CD4-positive, alpha-beta T cell treated with Interleukin-6 for 4 hours (primary cell): ENCODE results near the gene NXPH1.

Experiments
- DNase-seq: peaks from one replicate; pipeline ENCODE4 v3.0.0-alpha.2; 2020; ENCODE audit warnings: mixed read lengths

NXPH1 gene

DNA sequence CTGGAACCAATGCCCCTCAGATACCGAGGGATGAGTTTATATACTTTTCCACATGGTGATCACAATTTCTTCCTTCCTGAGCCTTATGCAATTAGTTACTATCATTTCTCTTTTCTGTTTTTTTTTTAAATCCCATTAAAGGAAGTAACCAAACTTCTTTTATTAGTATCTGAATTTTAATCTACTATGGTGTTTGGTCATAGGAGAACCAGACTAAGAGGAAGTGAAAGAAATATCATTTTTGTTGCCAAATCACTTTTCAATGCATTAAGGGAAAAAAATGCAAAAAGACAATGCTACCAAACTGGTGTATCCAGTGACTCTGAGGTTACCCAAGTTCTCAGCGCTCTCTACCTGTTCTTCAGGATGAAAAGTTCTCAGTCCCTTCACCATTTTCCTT is 167.7 kb downstream of the NXPH1 start:
- no peak for DNase-seq

DNA sequence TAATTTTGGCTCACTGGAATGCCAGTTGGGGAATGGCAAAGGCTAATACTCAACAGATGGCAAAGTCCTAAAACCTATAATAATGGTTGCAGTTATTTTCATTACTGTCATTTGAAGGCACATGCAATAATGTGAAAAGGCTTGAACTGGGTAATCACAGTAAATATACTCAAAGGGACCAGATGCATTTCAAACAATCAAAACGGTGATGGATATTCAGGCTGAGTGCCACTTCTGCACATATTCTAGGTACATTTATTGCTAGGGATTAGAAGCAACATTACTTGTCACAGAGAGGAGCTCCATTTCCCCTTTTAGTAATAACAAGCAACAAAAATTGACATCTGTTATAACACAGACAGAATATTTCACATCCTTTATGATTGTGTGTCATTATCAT is 171.8 kb downstream of the NXPH1 start:
- no peak for DNase-seq

DNA sequence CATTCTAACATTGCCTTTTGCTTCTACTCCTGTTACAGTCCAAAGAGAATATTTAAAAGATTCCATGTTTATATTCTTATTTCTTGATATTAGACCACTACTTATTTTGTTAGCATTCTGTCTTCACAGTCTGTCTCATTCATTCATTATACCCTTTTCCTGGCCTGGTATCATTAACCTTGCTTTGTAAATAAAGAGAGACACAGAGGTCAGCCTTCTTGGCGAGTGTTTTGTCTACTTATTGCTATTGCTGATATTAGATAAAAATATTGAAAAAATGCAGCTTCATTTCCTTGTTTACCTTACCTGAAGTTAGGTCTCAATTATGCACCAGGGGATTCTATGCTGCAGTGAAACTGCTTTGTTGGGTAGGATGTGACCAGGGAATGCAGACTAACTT is 179.2 kb downstream of the NXPH1 start:
- no peak for DNase-seq

DNA sequence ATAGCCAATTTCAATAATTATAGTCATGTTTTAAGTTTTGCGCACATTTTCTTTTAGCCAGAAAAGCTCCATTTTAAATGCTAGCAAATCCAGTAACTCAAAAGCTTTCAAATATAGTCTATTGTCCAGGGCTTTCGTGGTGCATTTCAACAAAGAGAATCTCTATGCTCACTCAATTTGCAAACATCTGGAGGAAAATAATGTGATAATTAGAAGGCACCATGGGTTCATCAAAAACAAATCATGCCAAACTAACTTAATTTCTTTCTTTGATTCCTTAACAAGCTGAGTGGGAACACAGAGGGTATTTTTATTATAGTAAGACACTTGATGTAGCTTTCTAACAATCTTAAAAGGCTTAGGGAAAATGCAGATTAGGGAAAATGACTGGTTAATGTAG is 179.8 kb downstream of the NXPH1 start:
- no peak for DNase-seq

DNA sequence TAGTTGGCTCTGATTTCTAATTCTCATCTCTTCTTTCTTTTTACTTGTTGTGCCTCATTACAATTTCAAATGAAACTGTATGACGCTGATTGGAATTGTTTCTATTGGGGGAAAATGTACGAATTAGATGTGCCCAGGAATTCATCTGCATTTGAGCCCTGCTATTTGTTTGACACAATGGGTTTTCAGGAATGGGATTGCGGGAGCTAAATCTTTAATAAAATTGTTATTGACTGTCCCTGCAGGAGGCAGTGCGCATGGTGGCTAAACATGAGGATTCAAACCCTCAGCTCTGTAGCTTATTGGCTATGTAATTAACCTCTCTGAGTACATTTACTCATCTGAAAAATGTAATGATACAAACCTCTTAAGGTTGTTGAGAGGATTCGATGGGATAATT is 181.6 kb downstream of the NXPH1 start:
- no peak for DNase-seq

DNA sequence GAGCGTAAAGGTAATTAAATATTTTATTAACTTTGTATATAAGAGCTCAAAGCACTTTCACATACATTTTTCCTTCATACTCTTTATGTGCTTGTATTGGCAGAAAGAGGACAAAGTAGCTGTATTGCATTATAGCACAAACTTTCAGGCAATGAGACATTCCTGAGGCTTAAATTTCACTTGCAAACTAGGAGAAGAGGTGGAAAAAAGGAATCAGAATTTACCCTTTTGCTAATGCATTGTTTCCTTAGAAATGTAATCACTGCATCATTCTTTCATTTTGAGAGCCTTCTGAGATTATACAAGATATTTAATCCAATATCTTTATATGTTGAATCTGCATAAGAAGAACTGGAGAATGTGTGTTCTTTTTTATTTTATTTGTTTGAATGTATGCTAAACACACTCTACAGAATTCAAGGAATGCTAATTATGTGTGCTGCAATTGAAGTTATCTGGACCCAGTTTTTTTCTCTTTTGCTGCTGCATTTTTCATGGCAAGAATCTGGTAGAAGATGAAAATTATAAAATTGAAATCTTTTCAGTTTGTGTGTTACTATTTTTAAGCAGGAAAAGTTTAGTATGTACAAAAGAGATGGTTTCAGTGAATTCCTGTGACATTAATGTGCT is 185.1 kb downstream of the NXPH1 start:
- DNase-seq, result no peak

DNA sequence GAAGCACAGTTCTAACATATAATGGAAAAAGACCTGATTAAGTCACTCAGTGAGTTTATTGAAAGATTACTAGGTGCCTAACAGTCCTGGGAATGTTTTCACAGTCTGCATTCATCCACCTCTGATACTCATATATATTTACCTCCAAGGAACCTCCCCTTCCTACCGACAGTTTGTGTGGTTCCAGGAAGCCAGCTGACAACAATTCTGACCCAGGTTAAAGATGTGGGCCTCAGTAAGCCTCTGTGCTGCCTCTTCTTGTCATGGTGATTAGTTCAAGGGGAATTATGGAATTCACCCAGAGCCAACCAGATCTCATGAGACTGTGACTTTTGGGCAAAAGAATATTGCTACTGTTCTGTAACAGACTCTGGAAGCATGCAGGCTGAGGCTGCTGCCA is 186.8 kb downstream of the NXPH1 start:
- no peak for DNase-seq

DNA sequence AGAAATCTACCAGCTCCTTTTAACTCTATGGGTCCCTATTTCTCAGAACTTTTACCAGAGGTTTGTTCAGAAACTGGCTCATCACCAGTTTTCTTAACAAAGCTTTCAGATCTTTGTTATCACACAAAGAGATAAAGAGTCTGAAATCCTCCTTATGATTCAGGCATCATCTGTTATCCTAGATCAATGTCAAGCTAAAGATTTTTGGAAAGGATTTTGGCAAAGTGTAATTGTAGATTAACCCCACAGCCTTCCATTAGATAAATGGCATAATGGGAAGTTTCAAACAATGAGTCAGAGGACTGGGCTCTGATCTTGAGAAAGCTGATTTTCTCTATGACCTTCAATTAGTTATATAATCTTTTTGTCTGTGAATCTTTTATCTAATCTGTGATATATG is 192.2 kb downstream of the NXPH1 start:
- no peak for DNase-seq

DNA sequence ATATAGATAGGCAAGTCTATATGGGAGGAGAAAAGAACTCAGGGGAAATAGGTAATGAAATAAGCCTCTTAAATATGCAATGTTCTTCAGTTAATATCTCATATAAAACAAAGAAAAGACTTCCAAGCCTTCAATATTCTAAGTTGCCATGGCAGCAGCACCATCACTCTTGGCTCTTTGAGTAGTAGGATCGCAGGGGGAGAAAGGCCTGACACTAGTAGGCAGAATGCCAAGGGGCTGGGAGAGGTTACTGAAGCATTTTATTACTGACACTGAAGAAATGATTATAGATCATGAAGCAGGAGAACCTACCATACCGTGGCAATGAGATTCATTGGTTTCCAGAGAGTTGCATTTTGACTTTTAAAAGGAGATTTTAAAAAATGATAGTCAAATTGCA is 193.9 kb downstream of the NXPH1 start:
- no peak for DNase-seq

DNA sequence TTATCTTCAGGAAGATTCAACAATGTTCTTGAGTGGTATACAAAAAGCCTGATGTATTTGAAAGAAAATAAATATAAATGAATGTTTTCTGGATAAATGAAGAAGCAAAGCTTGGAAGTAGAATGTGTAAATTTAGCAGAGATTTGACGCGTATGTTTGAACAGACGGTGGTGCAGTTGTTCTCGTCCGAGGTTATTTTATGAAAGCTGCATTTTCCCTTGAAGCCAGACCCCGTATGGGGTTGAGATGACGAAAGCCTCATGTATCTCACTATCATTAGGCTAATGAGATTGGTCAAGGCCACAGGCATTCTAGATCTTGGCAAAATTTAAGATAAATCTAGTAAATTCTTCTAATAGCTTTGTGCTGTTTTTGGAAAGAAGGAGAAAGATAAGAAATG is 195.2 kb downstream of the NXPH1 start:
- no peak for DNase-seq

DNA sequence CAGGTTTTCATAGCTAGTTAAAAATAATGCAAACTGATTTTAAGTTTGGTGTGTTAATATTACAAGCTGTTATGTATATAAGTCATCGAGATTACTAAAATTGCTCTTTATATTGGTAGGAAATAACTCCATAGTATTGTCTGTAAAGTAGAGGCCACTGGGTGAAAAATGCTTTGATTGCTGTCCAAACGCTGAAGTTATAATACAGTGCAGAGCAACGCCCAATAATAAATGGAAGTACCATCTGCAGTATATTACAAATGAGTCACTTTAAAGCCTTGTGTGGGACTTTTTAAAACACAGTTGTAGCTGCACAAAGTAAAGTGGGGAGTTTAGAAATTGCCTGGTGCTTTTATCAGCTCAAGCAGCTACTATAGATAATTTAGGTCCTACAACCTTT is 196.1 kb downstream of the NXPH1 start:
- no peak for DNase-seq

DNA sequence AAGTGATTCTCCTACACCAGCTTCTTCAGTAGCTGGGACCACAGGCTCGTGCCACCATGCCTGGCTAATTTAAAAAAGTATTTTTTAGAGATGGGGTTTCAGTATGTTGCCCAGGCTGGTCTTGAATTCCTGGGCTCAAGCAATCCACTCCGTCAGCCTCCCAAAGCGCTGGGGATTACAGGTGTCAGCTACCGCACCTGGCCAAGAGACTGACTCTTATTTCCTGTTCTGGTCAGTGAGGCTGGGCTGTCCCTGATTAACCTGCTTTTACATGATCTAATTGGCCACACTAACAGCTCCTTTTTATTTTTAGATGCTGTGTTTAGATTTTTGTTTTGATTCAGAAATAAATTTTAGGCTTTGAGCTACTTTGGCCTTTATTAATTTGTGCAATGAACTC is 203.9 kb downstream of the NXPH1 start:
- no peak for DNase-seq

DNA sequence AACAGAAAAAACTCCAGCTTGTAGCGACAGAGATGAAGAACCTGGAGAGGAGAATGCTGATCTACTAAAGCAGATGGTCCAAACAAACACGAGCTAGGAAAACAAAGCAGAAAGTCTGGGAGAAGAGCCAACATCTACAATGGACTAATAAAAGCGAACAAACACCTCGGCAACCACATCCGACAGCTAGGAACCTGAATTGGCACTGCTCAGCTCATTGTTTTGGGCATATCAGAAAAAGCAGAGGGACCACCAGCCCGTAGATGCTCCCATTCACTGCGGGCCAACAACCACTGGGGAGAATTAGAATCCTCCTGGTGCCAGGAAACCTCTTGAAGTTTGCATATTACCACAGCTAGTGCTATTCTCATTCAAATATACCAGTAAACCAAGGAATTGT is 204.7 kb downstream of the NXPH1 start:
- no peak for DNase-seq

DNA sequence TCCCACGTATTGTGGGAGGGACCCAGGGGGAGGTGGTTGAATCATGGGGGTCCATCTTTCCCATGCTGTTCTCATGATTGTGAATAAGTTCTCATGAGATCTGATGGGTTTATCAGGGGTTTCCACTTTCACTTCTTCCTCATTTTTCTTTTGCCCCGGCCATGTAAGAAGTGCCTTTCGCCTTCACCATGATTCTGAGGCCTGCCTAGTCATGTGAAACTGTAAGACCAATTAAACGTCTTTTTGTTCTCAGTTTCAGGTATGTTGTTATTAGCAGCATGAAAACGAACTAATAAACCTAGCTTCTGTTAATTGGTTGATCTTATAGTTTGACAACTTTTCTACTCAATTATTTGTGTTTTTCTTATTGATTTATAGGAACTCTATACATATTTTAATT is 206.3 kb downstream of the NXPH1 start:
- no peak for DNase-seq

DNA sequence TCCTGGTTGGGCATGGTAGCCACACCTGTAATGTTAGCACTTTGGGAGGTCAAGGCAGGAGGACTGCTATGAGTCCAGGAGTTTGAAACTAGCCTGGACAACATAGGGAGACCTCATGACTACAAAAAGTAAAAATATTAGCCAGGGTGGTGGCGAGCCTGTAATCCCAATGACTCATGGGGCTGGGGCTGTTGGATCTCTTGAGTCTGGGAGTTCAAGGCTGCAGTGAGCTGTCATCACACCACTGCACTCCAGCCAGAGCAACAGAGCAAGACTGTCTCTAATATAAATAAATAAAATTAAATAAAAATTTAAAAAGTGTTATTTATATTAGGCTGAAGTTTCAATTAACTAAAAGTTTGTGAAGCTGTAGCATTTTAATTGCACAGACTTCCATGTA is 207.3 kb downstream of the NXPH1 start:
- no peak for DNase-seq

DNA sequence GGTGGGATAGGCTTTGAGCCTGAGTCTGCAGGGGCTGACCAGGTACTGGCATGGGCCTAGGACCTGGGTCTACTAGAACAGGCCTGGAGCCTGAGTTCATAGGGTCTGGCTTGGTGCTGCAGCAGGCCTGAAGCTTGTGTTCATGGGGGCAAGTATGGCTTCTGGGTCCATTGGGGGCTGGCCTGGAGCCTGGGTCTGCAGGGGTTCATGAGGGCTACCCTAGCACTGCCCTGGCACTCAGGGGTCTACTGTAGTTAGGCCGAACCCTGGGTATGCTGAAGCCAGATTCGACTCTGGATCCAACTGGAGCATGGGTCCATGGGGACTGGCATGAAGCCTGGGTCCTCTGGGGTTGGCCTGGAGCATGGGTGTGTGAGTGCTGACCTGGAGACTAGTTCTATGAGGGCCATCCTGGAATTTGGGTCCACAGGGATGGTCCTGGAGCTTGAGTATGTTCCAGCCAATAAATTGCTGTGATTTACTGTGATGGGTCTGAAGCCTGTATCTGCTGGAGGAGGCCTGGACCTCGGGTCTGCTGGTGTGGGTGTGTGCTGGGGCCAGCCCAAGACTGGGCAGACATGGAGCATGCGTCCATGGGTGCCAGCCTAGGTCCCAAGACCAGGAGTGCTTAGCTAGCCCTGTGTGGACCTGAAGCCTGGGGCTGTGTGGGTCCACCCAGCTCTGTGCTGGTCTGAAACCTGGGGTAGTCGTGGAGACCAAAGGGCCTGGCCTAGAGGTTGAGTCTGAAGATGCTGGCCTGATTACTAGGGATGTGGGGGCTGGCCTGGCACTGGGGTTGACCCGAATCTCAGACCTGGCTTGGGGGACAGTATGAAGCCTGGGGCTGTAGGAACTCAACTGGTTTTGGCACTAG is 235.5 kb downstream of the NXPH1 start:
- DNase-seq, result no peak

DNA sequence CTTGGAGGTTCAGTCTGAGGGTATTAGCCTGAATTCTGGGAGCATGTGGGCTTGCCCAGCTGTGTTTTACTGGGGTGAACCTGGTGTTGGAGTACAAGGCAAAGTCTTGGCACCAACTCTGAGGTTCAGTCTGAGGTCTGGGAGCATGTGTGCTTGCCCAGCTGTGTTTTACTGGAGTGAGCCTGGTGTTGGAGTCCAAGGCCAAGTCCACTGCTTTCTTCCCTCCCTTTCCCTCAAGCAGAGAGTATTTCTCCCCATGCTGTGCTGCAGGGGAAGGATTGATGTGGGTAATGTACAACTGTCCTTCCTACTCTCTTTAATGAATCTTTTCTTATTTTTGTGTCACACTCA is 236.1 kb downstream of the NXPH1 start:
- no peak for DNase-seq

DNA sequence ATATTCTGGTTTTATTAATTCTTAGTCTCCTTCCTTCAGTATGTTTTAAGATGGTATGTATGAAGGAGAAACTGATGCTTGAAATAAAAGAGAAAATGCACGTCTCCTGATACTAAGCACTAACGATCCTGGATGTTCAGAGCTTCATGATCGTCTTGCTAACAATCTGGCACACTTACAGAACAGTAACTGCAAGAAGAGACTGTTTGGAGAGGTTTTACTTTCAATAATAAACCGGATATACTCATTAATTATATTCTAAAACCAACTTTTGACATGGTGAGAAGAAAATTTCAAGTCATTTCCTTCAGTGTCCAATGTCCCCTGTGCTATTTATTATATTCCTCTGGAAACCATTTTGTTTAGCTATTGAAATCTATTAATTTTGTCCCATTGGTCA is 251.0 kb downstream of the NXPH1 start:
- DNase-seq, result no peak

DNA sequence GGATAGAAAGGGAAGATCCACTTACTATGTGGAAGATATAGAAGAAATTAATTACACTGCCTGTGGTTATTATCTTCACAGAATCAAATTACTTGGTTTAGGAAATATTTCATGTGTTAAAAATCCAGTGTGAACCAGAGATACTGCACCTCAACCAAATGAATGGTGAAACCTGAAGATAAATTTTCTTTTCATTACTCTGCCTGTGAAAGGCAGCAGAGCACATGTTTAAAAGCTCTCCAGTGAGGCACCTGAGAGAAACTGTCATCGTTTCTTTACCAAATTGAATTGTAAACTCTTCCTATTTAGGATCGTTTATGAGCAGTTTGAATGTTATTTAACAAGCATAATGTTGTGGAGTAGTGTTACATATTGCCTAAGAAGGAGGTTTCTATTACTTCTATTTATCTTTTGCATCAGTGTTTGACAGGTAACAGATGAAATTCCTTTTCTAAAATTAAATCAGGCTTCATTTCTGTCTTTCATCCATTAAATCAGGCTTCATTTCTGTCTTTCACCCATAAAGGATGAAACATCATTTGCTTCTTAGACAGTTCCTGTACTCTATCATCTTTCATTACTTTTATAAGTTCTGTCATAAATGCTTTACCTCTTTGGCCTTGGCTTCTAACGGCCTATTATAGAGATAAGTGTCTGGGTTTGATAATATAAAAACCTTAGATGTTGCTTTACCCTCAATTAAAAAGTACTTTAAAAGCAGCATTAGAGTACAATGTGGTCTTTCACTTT is 266.6 kb downstream of the NXPH1 start:
- DNase-seq, result no peak

DNA sequence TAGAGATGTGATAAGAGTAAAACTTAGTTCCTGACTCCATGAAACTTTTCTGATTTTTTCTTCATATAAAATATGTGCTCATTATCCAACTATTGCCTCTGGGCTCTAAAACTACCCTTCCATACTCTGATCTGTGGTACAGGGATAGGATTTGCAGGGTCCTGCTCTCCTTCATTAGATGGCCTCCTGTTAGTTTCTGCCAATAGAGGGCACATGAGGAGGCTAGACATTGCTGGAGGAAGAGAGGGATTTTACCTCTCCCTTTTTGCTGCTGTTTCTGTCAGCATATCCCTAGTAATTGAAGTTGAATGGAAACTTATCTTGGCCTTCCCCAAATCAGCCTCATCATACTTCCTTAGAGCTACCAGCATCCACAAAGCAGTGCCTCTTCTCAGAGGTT is 269.4 kb downstream of the NXPH1 start:
- DNase-seq, result no peak

DNA sequence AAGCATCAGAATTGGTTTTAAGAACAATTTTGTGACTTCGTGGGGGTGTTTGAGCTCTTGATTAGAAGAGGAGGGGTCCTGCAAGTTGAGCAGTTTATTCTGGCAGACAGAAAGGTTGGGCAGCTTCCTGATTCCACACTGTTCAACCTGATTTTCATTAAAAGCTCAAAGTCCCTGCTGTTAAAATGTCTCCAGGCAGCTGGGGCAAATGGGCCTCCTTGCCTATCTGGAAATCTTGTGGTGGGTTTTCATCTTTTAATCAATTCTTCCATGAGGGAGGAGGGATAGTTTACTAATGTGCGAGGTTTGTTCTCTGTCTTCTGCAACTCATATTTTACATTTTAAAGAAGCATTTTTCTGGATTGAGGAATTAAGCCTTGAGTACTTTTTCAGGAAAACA is 276.7 kb downstream of the NXPH1 start:
- no peak for DNase-seq

DNA sequence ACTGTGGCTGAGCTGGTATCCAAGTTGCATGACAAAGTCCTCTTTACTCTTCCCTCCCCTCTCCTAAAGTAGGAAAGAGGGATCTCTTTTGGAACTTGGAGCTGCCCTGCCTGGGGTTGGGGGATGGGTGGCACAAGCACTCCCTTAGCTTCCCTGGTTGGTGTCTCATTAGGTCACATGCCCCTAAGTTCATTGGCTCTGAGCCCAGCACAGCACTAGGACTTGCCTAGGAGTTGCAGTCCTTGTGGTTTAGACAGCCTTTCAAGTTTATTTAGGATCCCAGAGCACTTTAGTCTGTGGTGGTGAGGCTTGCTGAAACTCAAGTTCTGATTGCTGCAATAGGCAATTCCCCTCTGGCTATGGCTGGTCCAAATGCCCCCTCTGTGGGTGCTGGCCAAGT is 281.4 kb downstream of the NXPH1 start:
- DNase-seq, result no peak

DNA sequence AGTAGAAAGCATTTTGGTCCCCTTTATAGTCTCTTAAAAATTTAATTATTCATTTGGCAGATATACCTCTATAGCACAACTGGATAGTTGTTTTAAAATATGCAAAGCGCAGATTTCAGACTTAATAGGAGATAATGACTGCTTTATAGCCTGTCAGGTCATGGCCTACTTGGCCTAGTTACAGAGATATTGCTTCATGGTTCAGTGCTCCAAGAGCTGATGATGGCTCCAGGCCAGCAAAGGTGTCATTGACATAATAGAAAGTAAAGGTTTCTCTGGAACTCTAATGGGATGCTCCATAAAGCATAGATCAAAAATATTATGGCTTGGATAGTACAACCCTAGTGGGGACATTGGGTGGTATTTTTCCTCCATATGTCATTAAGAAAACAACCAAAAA is 285.7 kb downstream of the NXPH1 start:
- DNase-seq, result no peak

DNA sequence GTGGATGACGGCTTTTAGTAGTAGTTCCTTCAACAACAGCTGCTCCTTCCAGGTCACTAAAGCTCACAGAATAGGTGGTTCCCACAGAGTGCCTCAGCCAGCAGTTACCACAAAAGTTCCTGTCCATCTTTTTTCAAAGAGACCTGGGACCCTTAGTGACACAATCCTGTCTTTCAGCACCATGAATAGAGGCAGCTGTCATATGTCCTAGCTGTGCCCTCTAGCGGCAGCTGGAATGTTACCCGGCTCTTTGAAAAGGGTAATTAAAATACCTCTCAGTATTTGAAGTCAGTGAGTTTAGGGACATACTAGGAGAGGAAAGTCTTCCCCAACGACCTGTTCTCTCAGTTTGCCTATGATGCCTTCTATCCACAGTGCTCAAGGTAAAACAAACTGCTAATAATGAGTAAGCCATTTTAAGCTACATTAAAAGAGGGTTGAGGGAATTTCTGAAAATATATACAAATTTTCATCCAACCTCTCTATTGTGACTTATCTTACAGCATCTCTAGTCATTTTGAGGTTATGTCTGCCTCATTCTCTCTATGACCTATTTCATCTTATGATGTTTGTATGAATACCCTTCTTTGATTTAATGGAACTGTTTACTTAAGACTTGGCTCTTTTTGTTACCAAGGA is 290.8 kb downstream of the NXPH1 start:
- no peak for DNase-seq
